Large intestine (tissue), 3 donors: Measurements from ENCODE around the gene GGCX. TPM values are rescaled to one million over a fixed set of nuclear protein-coding genes. Genes with fewer than 3 reads are reported as not detected.
A peak's percentile ranks its signal among the peaks of the same experiment; 100 is the strongest.
"Not testable (repeated sequence)": the region's sequence is repeated elsewhere in the genome, so short reads cannot be mapped to it uniquely, and the experiment has no call there.

Source experiments
- DNase-seq, 2 donors: peaks; one replicate each; pipeline versions ENCODE4 v3.0.0 to v3.0.0-alpha.2; 2013
- H3K27ac ChIP-seq: one replicate; pipeline ENCODE4 v1.5.1; 2013; ENCODE audit warnings: low read length
- H3K27me3 ChIP-seq: 2 replicates; pipeline ENCODE4 v1.6.1; 2013; ENCODE audit warnings: low read length; ENCODE audit not compliant: control insufficient read depth, insufficient read depth
- H3K36me3 ChIP-seq: 2 replicates; pipeline ENCODE4 v1.6.1; 2013; ENCODE audit warnings: low read length; ENCODE audit not compliant: control insufficient read depth, insufficient read depth
- H3K4me1 ChIP-seq: one replicate; pipeline ENCODE4 v1.6.1; 2013; ENCODE audit warnings: low read length; ENCODE audit not compliant: control insufficient read depth, insufficient read depth
- H3K4me3 ChIP-seq: one replicate; pipeline ENCODE4 v1.5.1; 2013; ENCODE audit warnings: low read length
- H3K9me3 ChIP-seq: one replicate; pipeline ENCODE4 v1.6.1; 2013; ENCODE audit warnings: mild to moderate bottlenecking, low read depth, low read length, moderate library complexity; ENCODE audit not compliant: control insufficient read depth
- WGBS: methylation state at CpG from one replicate; pipeline ENCODE4 v1.1.5; 2013; ENCODE audit warnings: low lambda C conversion rate; ENCODE audit not compliant: insufficient coverage; 5-methylcytosine and 5-hydroxymethylcytosine counted together
- polyA plus RNA-seq: library from polyadenylated mRNA; unstranded; fragments of 120-200 nt; gene quantifications from one replicate; pipeline ENCODE4 v1.2.1, GENCODE V29; 2013

The GGCX gene
- polyA plus RNA-seq, 1 donor: 24.8 TPM

- no peaks in the 10 kb centered on the region for H3K36me3 ChIP-seq
- no peak overlapping the region for H3K4me3 ChIP-seq
- peaks cover 27% of the 10 kb centered on the region for H3K4me1 ChIP-seq
- no peak for DNase-seq
- H3K9me3 ChIP-seq: no peaks in the 10 kb centered on the region
- H3K27ac ChIP-seq: no peak overlapping the region
- WGBS: 97% methylated on average over 3 of the region's 8 CpGs
- H3K27me3 ChIP-seq: peaks cover 4% of the 10 kb centered on the region
Observed at GRCh38 chr2:85575739-85576138, 14.4 kb upstream of the GGCX start.

- Histone ChIP-seq H3K4me1 (no peaks in the 10 kb centered on the region), H3K4me3 (no peak overlapping the region), H3K27me3 (no peaks in the 10 kb centered on the region), H3K9me3 (no peaks in the 10 kb centered on the region), H3K27ac (no peak overlapping the region), H3K36me3 (no peaks in the 10 kb centered on the region)
- no CpG with 5 or more reads among the region's 4 CpGs for WGBS
- no peak for DNase-seq
Observed at GRCh38 chr2:85566265-85566664, 5.0 kb upstream of the GGCX start.

GRCh38 chr2:85564144-85564563 lies 2.9 kb upstream of the GGCX start:
- Histone ChIP-seq H3K9me3 (no peaks in the 10 kb centered on the region), H3K27ac (no peak overlapping the region), H3K27me3 (no peaks in the 10 kb centered on the region), H3K4me1 (no peaks in the 10 kb centered on the region), H3K36me3 (no peaks in the 10 kb centered on the region), H3K4me3 (no peak overlapping the region)
- no peak for DNase-seq
- no CpG with 5 or more reads among the region's 5 CpGs for WGBS

GRCh38 chr2:85560812-85561279 lies 447 bp downstream of the GGCX start:
- H3K4me1 ChIP-seq: no peaks in the 10 kb centered on the region

GRCh38 chr2:85560403-85560726 lies 928 bp downstream of the GGCX start:
- not testable (repeated sequence) for H3K27me3 ChIP-seq, H3K27ac ChIP-seq, DNase-seq, H3K4me1 ChIP-seq, H3K9me3 ChIP-seq
- Histone ChIP-seq H3K4me3 (peak overlapping the region; percentile 80), H3K36me3 (peaks cover 23% of the 10 kb centered on the region)
- WGBS: no CpG with 5 or more reads among the region's 12 CpGs

More at GRCh38 chr2:85560812-85561279, 447 bp downstream of the GGCX start:
- Histone ChIP-seq H3K9me3 (no peaks in the 10 kb centered on the region), H3K27ac (peak overlapping the region; percentile 91), H3K36me3 (peaks cover 19% of the 10 kb centered on the region), H3K27me3 (no peaks in the 10 kb centered on the region), H3K4me3 (peak overlapping the region; percentile 80)
- no CpG with 5 or more reads among the region's 14 CpGs for WGBS
- DNase-seq: no peak

- H3K27ac ChIP-seq: no peak overlapping the region
- no peak for DNase-seq
- no peaks in the 10 kb centered on the region for H3K4me1 ChIP-seq
- no peaks in the 10 kb centered on the region for H3K27me3 ChIP-seq
- no peak overlapping the region for H3K4me3 ChIP-seq
- H3K9me3 ChIP-seq: no peaks in the 10 kb centered on the region
- no CpG with 5 or more reads among the region's 1 CpG for WGBS
- peaks cover 43% of the 10 kb centered on the region for H3K36me3 ChIP-seq
Observed at GRCh38 chr2:85558160-85558559, 3.1 kb downstream of the GGCX start.

GRCh38 chr2:85557130-85557529 lies 4.2 kb downstream of the GGCX start:
- Histone ChIP-seq H3K27me3 (no peaks in the 10 kb centered on the region), H3K4me1 (no peaks in the 10 kb centered on the region), H3K9me3 (no peaks in the 10 kb centered on the region), H3K36me3 (peaks cover 53% of the 10 kb centered on the region), H3K27ac (no peak overlapping the region), H3K4me3 (no peak overlapping the region)
- DNase-seq: no peak
- 86% methylated on average over 1 of the region's 5 CpGs for WGBS

- Histone ChIP-seq H3K4me1 (no peaks in the 10 kb centered on the region), H3K27ac (no peak overlapping the region), H3K27me3 (no peaks in the 10 kb centered on the region), H3K36me3 (peaks cover 72% of the 10 kb centered on the region), H3K4me3 (no peak overlapping the region), H3K9me3 (no peaks in the 10 kb centered on the region)
- WGBS: 60% methylated on average over 1 of the region's 3 CpGs
- no peak for DNase-seq
Observed at GRCh38 chr2:85554980-85555612, 6.2 kb downstream of the GGCX start.

- peaks cover 77% of the 10 kb centered on the region for H3K36me3 ChIP-seq
- H3K27ac ChIP-seq: no peak overlapping the region
Observed at GRCh38 chr2:85553184-85553583, 8.1 kb downstream of the GGCX start.

GRCh38 chr2:85551698-85552678 lies 9.3 kb downstream of the GGCX start:
- WGBS: no CpG with 5 or more reads among the region's 9 CpGs
- Histone ChIP-seq H3K27me3 (no peaks in the 10 kb centered on the region), H3K9me3 (no peaks in the 10 kb centered on the region), H3K4me3 (no peak overlapping the region), H3K36me3 (peaks cover 79% of the 10 kb centered on the region), H3K4me1 (no peaks in the 10 kb centered on the region), H3K27ac (no peak overlapping the region)
- peak; percentile 70 to 73 for DNase-seq

More at GRCh38 chr2:85553184-85553583, 8.1 kb downstream of the GGCX start:
- no peaks in the 10 kb centered on the region for H3K9me3 ChIP-seq
- no peaks in the 10 kb centered on the region for H3K27me3 ChIP-seq
- DNase-seq: no peak
- no peaks in the 10 kb centered on the region for H3K4me1 ChIP-seq
- no CpG with 5 or more reads among the region's 6 CpGs for WGBS
- no peak overlapping the region for H3K4me3 ChIP-seq
